GM12878 (cell line): ENCODE measurements around the gene INPP4B. TPM values are rescaled to one million over a fixed set of nuclear protein-coding genes. Genes with fewer than 3 reads are reported as not detected.

Experiments
- ATAC-seq: fragments of 200-7000 bp; cut with Tn5 transposase; 3 replicates; pipeline ENCODE4 v1.9.1; 2020; ENCODE audit warnings: mild to moderate bottlenecking, moderate library complexity
- BruUV-seq: library from RNA; stranded (reverse); fragments of 400-500 nt; replicated peaks from 2 replicates; lab custom pipeline; 2021; lab: Mats Ljungman, UMichigan
- CTCF ChIA-PET: fragments of 300-600 bp; sonication (Branson Sonifier 250); formaldehyde crosslinking; extraction: SDS; loops from one replicate; lab custom pipeline; 2021; ENCODE audit warnings: inconsistent platforms; lab: Yijun Ruan, JAX
- POLR2A ChIA-PET: fragments of 350-600 bp; formaldehyde crosslinking; extraction: SDS; loops from one replicate; lab custom pipeline; 2021; ENCODE audit warnings: inconsistent platforms; lab: Charles Lee
- RAD21 ChIA-PET: fragments of 300-600 bp; sonication (Branson Sonifier 250); formaldehyde crosslinking; loops from one replicate; lab custom pipeline; 2023; ENCODE audit warnings: antibody characterized with exemption; ENCODE audit not compliant: unreplicated experiment; lab: Charles Lee
- SMC1A ChIA-PET: fragments of 300-600 bp; sonication (Branson Sonifier 250); formaldehyde crosslinking; loops from one replicate; lab custom pipeline; 2023; ENCODE audit not compliant: unreplicated experiment, uncharacterized antibody; lab: Charles Lee
- DNase-seq: peaks from one replicate; pipeline ENCODE4 v3.0.0-alpha.2; 2011; ENCODE audit warnings: low read depth, low spot score
- FAIRE-seq: peaks from 3 replicates; lab custom pipeline; 2011; peaks lifted over from hg19 to GRCh38; lab: Jason Lieb, UNC
- H2AFZ ChIP-seq: 2 replicates; pipeline ENCODE4 v1.6.0; 2011; ENCODE audit warnings: low read depth, low read length, control low read depth; ENCODE audit not compliant: control insufficient read depth
- H3K27ac ChIP-seq: 2 replicates; pipeline ENCODE4 v1.5.1; 2011; ENCODE audit warnings: control low read depth; ENCODE audit not compliant: control insufficient read depth, insufficient read depth
- H3K27me3 ChIP-seq, 2 experiments: replicated peaks in 1 of 2; 2 replicates each; pipeline versions ENCODE4 v1.6.0 to v1.6.1; 2011; ENCODE audit warnings: low read length in 1 of 2; ENCODE audit not compliant: control insufficient read depth in 2 of 2, insufficient read depth in 2 of 2
- H3K36me3 ChIP-seq, 2 experiments: 2 replicates each; pipeline ENCODE4 v1.5.1; 2011; ENCODE audit warnings: low read length in 1 of 2; ENCODE audit not compliant: control insufficient read depth in 2 of 2, insufficient read depth in 2 of 2
- H3K4me1 ChIP-seq: 2 replicates; pipeline ENCODE4 v1.6.1; 2011; ENCODE audit warnings: mild to moderate bottlenecking, low read length, moderate library complexity, mixed read lengths; ENCODE audit not compliant: control insufficient read depth, insufficient read depth
- H3K4me2 ChIP-seq: 2 replicates; pipeline ENCODE4 v1.6.0; 2011; ENCODE audit warnings: control low read depth; ENCODE audit not compliant: control insufficient read depth, insufficient read depth
- H3K4me3 ChIP-seq: fragments of 200-600 bp; sonication (generic); 2 replicates; pipeline ENCODE4 v1.5.1; 2016
- H3K79me2 ChIP-seq: 2 replicates; pipeline ENCODE4 v1.6.0; 2011; ENCODE audit warnings: low read length; ENCODE audit not compliant: control insufficient read depth, insufficient read depth
- H3K9ac ChIP-seq: 2 replicates; pipeline ENCODE4 v1.8.0; 2011; ENCODE audit warnings: low read length, control low read depth, mixed read lengths; ENCODE audit not compliant: control insufficient read depth, insufficient read depth
- H3K9me3 ChIP-seq: replicated peaks from 3 replicates; pipeline ENCODE4 v1.5.1; 2011; ENCODE audit warnings: mild to moderate bottlenecking, low read length; ENCODE audit not compliant: control insufficient read depth, insufficient read depth
- H4K20me1 ChIP-seq: 2 replicates; pipeline ENCODE4 v1.6.0; 2011; ENCODE audit not compliant: control insufficient read depth, insufficient read depth
- CBX5 ChIP-seq: sonication (generic); IDR thresholded peaks from 2 replicates; pipeline ENCODE4 v1.6.1; 2016; ENCODE audit warnings: low read depth, moderate library complexity, mild to moderate bottlenecking, inconsistent platforms
- EP300 ChIP-seq, 2 experiments: fragments of 150-350 bp in 1 of 2; IDR thresholded peaks; 2 replicates each; pipeline ENCODE4 v1.6.1; 2011 to 2012; ENCODE audit warnings: low read depth in 2 of 2, low read length in 2 of 2, borderline replicate concordance in 1 of 2, improper control_type of control experiment in 1 of 2, inconsistent platforms in 1 of 2; ENCODE audit not compliant: control insufficient read depth in 1 of 2
- MYB ChIP-seq: fragments of 150-350 bp; IDR thresholded peaks from 2 replicates; pipeline ENCODE4 v1.6.1; 2014; ENCODE audit warnings: mild to moderate bottlenecking, low read depth, low read length, borderline replicate concordance
- NRF1 ChIP-seq: conservative IDR thresholded peaks from 2 replicates; pipeline ENCODE4 v1.6.1; 2011; ENCODE audit warnings: mild to moderate bottlenecking, low read depth, low read length, improper control_type of control experiment
- RFX5 ChIP-seq: IDR thresholded peaks from 2 replicates; pipeline ENCODE4 v1.6.1; 2011; ENCODE audit warnings: low read depth, low read length, improper control_type of control experiment
- TARDBP ChIP-seq: IDR thresholded peaks from 2 replicates; pipeline ENCODE4 v1.6.1; 2016; ENCODE audit warnings: borderline replicate concordance
- ZBED1 ChIP-seq: IDR thresholded peaks from 2 replicates; pipeline ENCODE4 v1.6.1; 2016; ENCODE audit warnings: borderline replicate concordance
- ZNF274 ChIP-seq: IDR thresholded peaks from one replicate; pipeline ENCODE4 v1.8.0; 2011; ENCODE audit not compliant: insufficient read length, insufficient read depth
- WGBS: methylation state at CpG from one replicate; pipeline ENCODE4 v1.1.6; 2016; ENCODE audit warnings: low lambda C conversion rate; ENCODE audit not compliant: insufficient replicate concordance, insufficient coverage; ENCODE audit errors: missing lambda C conversion rate; 5-methylcytosine and 5-hydroxymethylcytosine counted together
- in situ Hi-C: fragments of 300-500 bp; cut with MboI; formaldehyde crosslinking; loops from 9 replicates; pipeline ENCODE4 v1.14.3; 2018; ENCODE audit warnings: mixed read lengths
- intact Hi-C: fragments of 100-400 bp; cut with micrococcal nuclease; formaldehyde crosslinking; loops from one replicate; pipeline ENCODE4 v1.14.2; 2022; ENCODE audit not compliant: unreplicated experiment
- polyA plus RNA-seq, 11 experiments: library from polyadenylated mRNA; depleted of rRNA in 4 of 11; unstranded in 6 of 11; stranded (reverse) in 5 of 11; fragments of >200 nt; fragmentation: Nextera tagmentation in 4 of 11; fragmentation: Illumina TruSeq in 1 of 11; extraction: Ambion mirVana in 4 of 11; extraction: Trizol in 1 of 11; gene quantifications; 1 replicate in 1 of 11; 2 replicates in 10 of 11; pipeline versions ENCODE4 v1.2.1 to v1.2.3, GENCODE V29; 2011 to 2016; ENCODE audit warnings: inconsistent platforms in 2 of 11, missing spikeins in 2 of 11, low read depth in 1 of 11
- total RNA-seq, 4 experiments: library from RNA; depleted of rRNA in 3 of 4; stranded (reverse); fragments of >200 nt in 3 of 4; fragmentation: Illumina TruSeq in 1 of 4; extraction: Trizol in 1 of 4; gene quantifications; 2 replicates each; pipeline versions ENCODE4 v1.2.1 to v1.2.3, GENCODE V29; 2013 to 2021
- TF ChIP-seq, protein P1 (sequence below): fragments of 150-350 bp; IDR thresholded peaks from 2 replicates; pipeline ENCODE4 v1.6.1; 2014; ENCODE audit warnings: mild to moderate bottlenecking, low read depth, low read length

INPP4B gene
- total and polyA plus RNA-seq, 10 of the 15 experiments (the other 5 are each of a cell fraction or from before 2014, with no cell fraction given): 0.53 to 11.2 (median 0.95) TPM

DNA sequence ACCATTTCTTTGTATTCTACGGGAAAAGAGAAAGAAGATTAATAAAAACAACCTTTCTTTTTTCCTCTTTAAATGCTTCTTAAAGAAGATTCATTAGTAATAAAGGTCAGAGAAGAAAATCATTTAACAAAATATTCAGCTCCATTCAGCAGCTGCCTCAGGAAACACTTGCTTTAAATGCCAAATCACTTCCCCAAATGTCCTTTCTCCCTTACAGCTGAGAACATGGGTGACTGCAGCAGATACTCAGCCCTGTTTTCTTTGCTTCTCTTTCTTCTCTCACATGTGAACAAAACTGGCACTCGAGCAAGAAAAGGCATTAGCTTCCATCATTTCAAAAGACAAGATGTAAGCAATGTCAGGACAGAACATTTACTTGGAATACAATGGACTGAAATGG is 120.2 kb downstream of the INPP4B start:
- no peaks in the 10 kb centered on the region for H4K20me1 ChIP-seq
- ChIA-PET RAD21 (interaction anchor here (1.3 kb wide), 1 partner anchor 370 kb away, joined by 3 read pairs; no protein-coding TSS in a partner anchor), POLR2A (no interaction called here), SMC1A (interaction anchor here (0.7 to 3.1 kb wide), 5 partner anchors 11 to 443 kb away, joined by 3 to 15 read pairs (median 4); no protein-coding TSS in a partner anchor), CTCF (interaction anchor here (0.9 to 2.6 kb wide), 4 partner anchors 15 to 443 kb away, joined by 3 to 10 read pairs (median 5); no protein-coding TSS in a partner anchor)
- H3K79me2 ChIP-seq: no peaks in the 10 kb centered on the region
- no peak overlapping the region for H3K27ac ChIP-seq
- no peaks in the 10 kb centered on the region for H3K9me3 ChIP-seq
- H2AFZ ChIP-seq: no peak overlapping the region
- H3K4me3 ChIP-seq: no peak overlapping the region
- BruUV-seq: no TSS peak
- ATAC-seq (no peak), DNase-seq (no peak), FAIRE-seq (no peak)
- no peak overlapping the region for H3K9ac ChIP-seq
- H3K27me3 ChIP-seq: no peaks in the 10 kb centered on the region
- no peaks in the 10 kb centered on the region for H3K36me3 ChIP-seq
- no peak overlapping the region for H3K4me2 ChIP-seq
- no peak for TF ChIP-seq NRF1
- no peak for TF ChIP-seq MYB
- TF ChIP-seq ZNF274: no peak
- no peak for TF ChIP-seq RFX5
- WGBS: 3% methylated on average over 2 of the region's 2 CpGs
- intact Hi-C loops: no loop called here
- in situ Hi-C loops: no loop called here
- H3K4me1 ChIP-seq: no peaks in the 10 kb centered on the region

DNA sequence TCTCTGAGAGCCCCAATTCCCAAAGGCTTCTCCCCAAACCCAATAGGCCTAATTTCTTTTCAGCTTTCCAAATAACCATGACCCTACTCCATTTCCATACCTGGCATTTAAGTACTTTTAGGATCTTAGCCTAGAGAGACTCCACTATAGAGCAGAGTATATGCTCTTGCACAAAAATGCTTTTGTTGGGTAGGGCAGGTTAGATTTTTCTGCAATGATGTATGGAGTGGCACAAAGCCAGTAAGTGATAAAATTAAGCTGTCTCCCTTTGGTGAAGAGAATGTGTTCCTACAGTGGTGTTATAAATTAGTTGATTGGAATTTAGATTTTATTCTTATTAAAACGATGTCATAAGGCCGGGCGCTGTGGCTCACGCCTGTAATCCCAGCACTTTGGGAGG is 124.9 kb downstream of the INPP4B start:
- no peak overlapping the region for H2AFZ ChIP-seq
- H3K4me3 ChIP-seq: no peak overlapping the region
- ChIA-PET RAD21 (interaction anchor here (0.8 to 9.5 kb wide), 2 partner anchors 368 to 442 kb away, joined by 3 to 111 read pairs; no protein-coding TSS in a partner anchor), SMC1A (interaction anchor here (1.1 to 3.8 kb wide), 11 partner anchors 9 to 594 kb away, joined by 3 to 21 read pairs (median 3); no protein-coding TSS in a partner anchor), CTCF (interaction anchor here (1.2 to 6.4 kb wide), 8 partner anchors 147 to 593 kb away, joined by 3 to 29 read pairs (median 5); no protein-coding TSS in a partner anchor), POLR2A (no interaction called here)
- no peaks in the 10 kb centered on the region for H4K20me1 ChIP-seq
- no peaks in the 10 kb centered on the region for H3K36me3 ChIP-seq
- WGBS: 92% methylated on average over 4 of the region's 4 CpGs
- no peak overlapping the region for H3K9ac ChIP-seq
- DNase-seq (no peak), ATAC-seq (no peak), FAIRE-seq (no peak)
- no peaks in the 10 kb centered on the region for H3K4me1 ChIP-seq
- no TSS peak for BruUV-seq
- H3K79me2 ChIP-seq: no peaks in the 10 kb centered on the region
- H3K9me3 ChIP-seq: no peaks in the 10 kb centered on the region
- in situ Hi-C loops: loop anchor here (25.0 kb wide), 1 partner anchor 584 kb away; no protein-coding TSS in a partner anchor
- H3K4me2 ChIP-seq: no peak overlapping the region
- H3K27me3 ChIP-seq: no peaks in the 10 kb centered on the region
- H3K27ac ChIP-seq: no peak overlapping the region
- TF ChIP-seq ZBED1 (no peak), EP300 (IDR thresholded peaks at IDR 0.05; ENCODE audit: borderline replicate concordance in 1 of 2, control insufficient read depth in 1 of 2, low read depth in 2 of 2, low read length in 2 of 2) (no peak), CBX5 (no peak), TARDBP (no peak), MYB (no peak)
- TF ChIP-seq, protein P1, sequence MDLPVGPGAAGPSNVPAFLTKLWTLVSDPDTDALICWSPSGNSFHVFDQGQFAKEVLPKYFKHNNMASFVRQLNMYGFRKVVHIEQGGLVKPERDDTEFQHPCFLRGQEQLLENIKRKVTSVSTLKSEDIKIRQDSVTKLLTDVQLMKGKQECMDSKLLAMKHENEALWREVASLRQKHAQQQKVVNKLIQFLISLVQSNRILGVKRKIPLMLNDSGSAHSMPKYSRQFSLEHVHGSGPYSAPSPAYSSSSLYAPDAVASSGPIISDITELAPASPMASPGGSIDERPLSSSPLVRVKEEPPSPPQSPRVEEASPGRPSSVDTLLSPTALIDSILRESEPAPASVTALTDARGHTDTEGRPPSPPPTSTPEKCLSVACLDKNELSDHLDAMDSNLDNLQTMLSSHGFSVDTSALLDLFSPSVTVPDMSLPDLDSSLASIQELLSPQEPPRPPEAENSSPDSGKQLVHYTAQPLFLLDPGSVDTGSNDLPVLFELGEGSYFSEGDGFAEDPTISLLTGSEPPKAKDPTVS: no peak
- intact Hi-C loops: loop anchor here (2.0 to 5.0 kb wide), 2 partner anchors 439 to 1562 kb away; no protein-coding TSS in a partner anchor
